Psoas muscle (tissue), 8 donors: ENCODE measurements around the gene TCF12. TPM values are rescaled to one million over a fixed set of nuclear protein-coding genes. Genes with fewer than 3 reads are reported as not detected.

Experiments
- ATAC-seq, 4 donors: fragments of 200-7000 bp; cut with Tn5 transposase; one replicate each; pipeline ENCODE4 v1.9.1; 2020; ENCODE audit warnings: moderate library complexity in 3 of 4, mild to moderate bottlenecking in 2 of 4
- DNase-seq, 2 donors: peaks; one replicate each; pipeline ENCODE4 v3.0.0-alpha.2; 2020
- H3K27ac ChIP-seq: fragments of 200-600 bp; one replicate; pipeline ENCODE4 v1.8.0; 2022
- H3K27me3 ChIP-seq, 3 donors: fragments of 200-600 bp in 1 of 3; one replicate each; pipeline versions ENCODE4 v1.6.1 to v1.8.0; 2013 to 2022; ENCODE audit warnings: low read length in 2 of 3, mild to moderate bottlenecking in 2 of 3, moderate library complexity in 1 of 3; ENCODE audit not compliant: insufficient read depth in 3 of 3
- H3K36me3 ChIP-seq, 2 donors: fragments of 200-600 bp in 1 of 2; one replicate each; pipeline versions ENCODE4 v1.6.1 to v1.8.0; 2013 to 2022; ENCODE audit warnings: low read depth in 1 of 2, mild to moderate bottlenecking in 1 of 2, moderate library complexity in 1 of 2; ENCODE audit not compliant: insufficient read depth in 1 of 2
- H3K4me1 ChIP-seq: fragments of 200-600 bp; one replicate; pipeline ENCODE4 v1.8.0; 2022
- H3K4me3 ChIP-seq: fragments of 200-600 bp; one replicate; pipeline ENCODE4 v1.8.0; 2022; ENCODE audit warnings: mild to moderate bottlenecking
- H3K9me3 ChIP-seq: fragments of 200-600 bp; one replicate; pipeline ENCODE4 v1.8.0; 2022
- CTCF ChIP-seq: fragments of 200-600 bp; IDR thresholded peaks from one replicate; pipeline ENCODE4 v1.8.0; 2022; ENCODE audit warnings: antibody characterized with exemption
- WGBS, 3 donors: extraction: QIAGEN DNeasy Blood & Tissue Kit; methylation state at CpG; one replicate each; pipeline versions ENCODE4 v1.1.6 to v1.1.7; 2013; 5-methylcytosine and 5-hydroxymethylcytosine counted together
- intact Hi-C, 2 donors: fragments of 100-400 bp; cut with DNase I; formaldehyde crosslinking; loops; one replicate each; pipeline versions ENCODE4 v1.11.0 to v1.14.2; 2022
- polyA plus RNA-seq, 3 donors: library from polyadenylated mRNA; stranded (reverse); fragments of 200-250 nt; gene quantifications; one replicate each; pipeline ENCODE4 v1.2.3, GENCODE V29; 2013
- total RNA-seq, 4 donors: library from RNA; stranded (reverse); fragmentation: NEBNext Ultra II Directional in 2 of 4; extraction: Animal tissue kit (Norgen Biotek cat#: 25700) in 2 of 4; gene quantifications; one replicate each; pipeline versions ENCODE4 v1.2.1 to v1.2.4, GENCODE V29; 2021 to 2023
- donor health status: healthy with polysubstance abuse.
- donor health status: DM: no; HTN: no; CAD: no; lungs with moderate emphysema.
- donor health status: Bipolar disorder and iron deficiency.
- donor health status: healthy.
- donor health status: DM: yes; HTN: yes; CAD: no.
- donor health status: DM: no; HTN: no; CAD: no.
- donor health status: DM: no; HTN: no; CAD: no.
- donor health status: DM: yes; HTN: yes; CAD: no.

The TCF12 gene
- total and polyA plus RNA-seq, 7 donors, result 10.5 to 53.1 (median 30.5) TPM

- 87 to 96% (median 88%) methylated on average over 3 of the region's 3 CpGs for WGBS, 3 donors
- H3K4me1 ChIP-seq, result peaks cover 9% of the 10 kb centered on the region
- H3K4me3 ChIP-seq, result no peak overlapping the region
- H3K27ac ChIP-seq, result no peak overlapping the region
- intact Hi-C loops, result no loop called here
- DNase-seq, result no peak
- no peaks in the 10 kb centered on the region for H3K9me3 ChIP-seq
- no peaks in the 10 kb centered on the region for H3K27me3 ChIP-seq
- no peak for ATAC-seq
- no peak for TF ChIP-seq CTCF
- no peaks in the 10 kb centered on the region for H3K36me3 ChIP-seq
Measured at GRCh38 chr15:57205996-57206395, 287.6 kb downstream of the TCF12 start.

GRCh38 chr15:57213862-57214261, 295.4 kb downstream of the TCF12 start:
- no peaks in the 10 kb centered on the region for H3K9me3 ChIP-seq
- H3K36me3 ChIP-seq, result no peaks in the 10 kb centered on the region
- no peaks in the 10 kb centered on the region for H3K27me3 ChIP-seq
- intact Hi-C loops, result loop anchor here (2.0 to 10.0 kb wide), 6 partner anchors 67 to 719 kb away; partner anchors contain the start of gene TCF12 (in 2 of the 2)
- peaks cover 24% of the 10 kb centered on the region for H3K4me1 ChIP-seq
- TF ChIP-seq CTCF, result peak; percentile 54
- ATAC-seq (peak in 3 of 4 donors; percentile 47 to 77 (median 59)), DNase-seq (no peak)
- H3K27ac ChIP-seq, result no peak overlapping the region
- WGBS, 3 donors, result 28 to 40% (median 32%) methylated on average over 4 of the region's 4 CpGs
- no peak overlapping the region for H3K4me3 ChIP-seq

GRCh38 chr15:57215326-57215725, 296.9 kb downstream of the TCF12 start:
- 23 to 36% (median 24%) methylated on average over 3 of the region's 3 CpGs for WGBS, 3 donors
- intact Hi-C loops, result loop anchor here (2.0 to 10.0 kb wide), 4 partner anchors 69 to 721 kb away; partner anchors contain the start of gene TCF12 (in 1 of the 2)
- no peak for TF ChIP-seq CTCF

GRCh38 chr15:57215881-57216280, 297.4 kb downstream of the TCF12 start:
- H3K27me3 ChIP-seq, result no peaks in the 10 kb centered on the region
- ATAC-seq (no peak), DNase-seq (no peak)
- no peak overlapping the region for H3K4me3 ChIP-seq
- H3K36me3 ChIP-seq, result no peaks in the 10 kb centered on the region
- peaks cover 31% of the 10 kb centered on the region for H3K4me1 ChIP-seq
- TF ChIP-seq CTCF, result no peak
- intact Hi-C loops, result loop anchor here (2.0 to 10.0 kb wide), 4 partner anchors 69 to 721 kb away; partner anchors contain the start of gene TCF12 (in 1 of the 2)
- 53 to 63% (median 54%) methylated on average over 3 of the region's 3 CpGs for WGBS, 3 donors
- no peaks in the 10 kb centered on the region for H3K9me3 ChIP-seq
- no peak overlapping the region for H3K27ac ChIP-seq

More at GRCh38 chr15:57215326-57215725, 296.9 kb downstream of the TCF12 start:
- Histone ChIP-seq H3K27ac (no peak overlapping the region), H3K4me3 (no peak overlapping the region), H3K27me3 (no peaks in the 10 kb centered on the region), H3K36me3 (no peaks in the 10 kb centered on the region), H3K4me1 (peaks cover 25% of the 10 kb centered on the region), H3K9me3 (no peaks in the 10 kb centered on the region)
- DNase-seq (no peak), ATAC-seq (no peak)

GRCh38 chr15:57216288-57216687, 297.8 kb downstream of the TCF12 start:
- Histone ChIP-seq H3K9me3 (no peaks in the 10 kb centered on the region), H3K36me3 (no peaks in the 10 kb centered on the region), H3K4me3 (no peak overlapping the region), H3K27ac (no peak overlapping the region), H3K4me1 (peaks cover 32% of the 10 kb centered on the region), H3K27me3 (no peaks in the 10 kb centered on the region)
- no peak for TF ChIP-seq CTCF
- peak; percentile 63 to 76 (median 68) for ATAC-seq
- DNase-seq, result no peak
- WGBS, 3 donors, result 16 to 26% (median 21%) methylated on average over 2 of the region's 2 CpGs
- intact Hi-C loops, result loop anchor here (10.0 kb wide), 3 partner anchors 301 to 721 kb away; partner anchors contain the start of gene TCF12 (in 1 of the 2)
